HepG2 (cell line): ENCODE measurements around the gene MAPK11. TPM values are rescaled to one million over a fixed set of nuclear protein-coding genes. Genes with fewer than 3 reads are reported as not detected.

ENCODE experiments used
- ATAC-seq: fragments of 200-7000 bp; cut with Tn5 transposase; 3 replicates; pipeline ENCODE4 v1.9.1; 2020; ENCODE audit warnings: mild to moderate bottlenecking, moderate library complexity
- BruUV-seq: library from RNA; stranded (reverse); fragments of 400-500 nt; replicated peaks from 2 replicates; lab custom pipeline; 2021; lab: Mats Ljungman, UMichigan
- CTCF ChIA-PET: fragments of 300-600 bp; formaldehyde crosslinking; extraction: SDS; loops from one replicate; lab custom pipeline; 2021; ENCODE audit warnings: low total read pairs, inconsistent platforms, low intra/inter-chr PET ratio; lab: Yijun Ruan, JAX
- POLR2A ChIA-PET: fragments of 350-600 bp; sonication (Branson Sonifier 250); formaldehyde crosslinking; loops from one replicate; lab custom pipeline; 2020; ENCODE audit warnings: antibody characterized with exemption, inconsistent platforms; lab: Yijun Ruan, JAX
- DNase-seq: peaks from one replicate; pipeline ENCODE4 v3.0.0-alpha.2; 2015; ENCODE audit warnings: low spot score
- FAIRE-seq: peaks from 3 replicates; lab custom pipeline; 2011; peaks lifted over from hg19 to GRCh38; lab: Jason Lieb, UNC
- H2AFZ ChIP-seq: one replicate; pipeline ENCODE4 v1.6.1; 2011; ENCODE audit warnings: low read length, inconsistent platforms
- H3K27ac ChIP-seq: fragments of 300-600 bp; 3 replicates; pipeline ENCODE4 v1.8.0; 2011; ENCODE audit warnings: mixed run types, mild to moderate bottlenecking, mixed read lengths, low read length, inconsistent platforms; ENCODE audit not compliant: insufficient read depth; ENCODE audit errors: extremely low read length
- H3K27me3 ChIP-seq, 2 experiments: fragments of 200-600 bp in 1 of 2; 2 replicates in 1 of 2; 3 replicates in 1 of 2; pipeline versions ENCODE4 v1.6.0 to v1.8.0; 2011; ENCODE audit warnings: low read length in 2 of 2, mild to moderate bottlenecking in 2 of 2, moderate library complexity in 2 of 2, inconsistent platforms in 1 of 2; ENCODE audit not compliant: insufficient read depth in 2 of 2, control insufficient read depth in 1 of 2
- H3K36me3 ChIP-seq, 2 experiments: fragments of 200-600 bp in 1 of 2; replicated peaks in 1 of 2; 2 replicates in 1 of 2; 3 replicates in 1 of 2; pipeline versions ENCODE4 v1.5.1 to v1.8.0; 2011; ENCODE audit warnings: low read length in 2 of 2, inconsistent platforms in 1 of 2; ENCODE audit not compliant: insufficient read depth in 2 of 2, control insufficient read depth in 1 of 2
- H3K4me1 ChIP-seq: 2 replicates; pipeline ENCODE4 v1.5.1; 2012; ENCODE audit warnings: low read length, inconsistent platforms; ENCODE audit not compliant: insufficient read depth
- H3K4me2 ChIP-seq: 2 replicates; pipeline ENCODE4 v1.6.0; 2011; ENCODE audit warnings: low read depth, low read length, inconsistent platforms
- H3K4me3 ChIP-seq, 3 experiments: fragments of 200-600 bp in 1 of 3; sonication (generic), shearing (Covaris generic) in 1 of 3; replicated peaks in 1 of 3; 2 replicates each; pipeline ENCODE4 v1.5.1; 2011 to 2016; ENCODE audit warnings: low read length in 3 of 3, inconsistent platforms in 2 of 3, low read depth in 2 of 3, mild to moderate bottlenecking in 2 of 3, control low read depth in 1 of 3, mixed read lengths in 1 of 3; ENCODE audit not compliant: insufficient read depth in 1 of 3
- H3K79me2 ChIP-seq: one replicate; pipeline ENCODE4 v1.6.1; 2011; ENCODE audit warnings: low read length, inconsistent platforms; ENCODE audit not compliant: insufficient read depth
- H3K9ac ChIP-seq: 2 replicates; pipeline ENCODE4 v1.6.0; 2011; ENCODE audit warnings: mild to moderate bottlenecking, low read depth, low read length, inconsistent platforms; ENCODE audit not compliant: insufficient read depth
- H3K9me3 ChIP-seq: 2 replicates; pipeline ENCODE4 v1.5.1; 2012; ENCODE audit warnings: mild to moderate bottlenecking, low read length
- H4K20me1 ChIP-seq: 2 replicates; pipeline ENCODE4 v1.6.0; 2011; ENCODE audit warnings: inconsistent platforms, mild to moderate bottlenecking, low read length, moderate library complexity; ENCODE audit not compliant: insufficient read depth
- GABPA ChIP-seq, 2 experiments: IDR thresholded peaks; 2 replicates each; pipeline ENCODE4 v1.6.1; 2011 to 2016; ENCODE audit warnings: low read depth in 2 of 2, low read length in 1 of 2, missing biosample characterization in 1 of 2, missing genetic modification characterization in 1 of 2
- GMEB1 ChIP-seq: sonication (generic); formaldehyde crosslinking; IDR thresholded peaks from 2 replicates; pipeline ENCODE4 v1.5.1; 2020; ENCODE audit warnings: missing genetic modification reagents, mild to moderate bottlenecking, borderline replicate concordance
- HDAC6 ChIP-seq: fragments of 200-600 bp; sonication (generic); IDR thresholded peaks from 2 replicates; pipeline ENCODE4 v1.7.0; 2017; ENCODE audit warnings: mild to moderate bottlenecking, antibody characterized with exemption, low read length, low read depth
- HHEX ChIP-seq: IDR thresholded peaks from 2 replicates; pipeline ENCODE4 v1.6.1; 2016; ENCODE audit warnings: control low read depth
- IKZF1 ChIP-seq: fragments of 450-650 bp; IDR thresholded peaks from 2 replicates; pipeline ENCODE4 v1.7.1; 2016
- KAT7 ChIP-seq: IDR thresholded peaks from 2 replicates; pipeline ENCODE4 v1.6.1; 2018; ENCODE audit warnings: borderline replicate concordance, missing compliant biosample characterization
- RBFOX2 ChIP-seq: fragments of 200-400 bp; formaldehyde crosslinking; IDR thresholded peaks from 2 replicates; pipeline ENCODE4 v1.6.1; 2017; ENCODE audit warnings: low read depth, mild to moderate bottlenecking, low read length
- SYNCRIP ChIP-seq: fragments of 200-400 bp; formaldehyde crosslinking; IDR thresholded peaks from 2 replicates; pipeline ENCODE4 v1.6.1; 2018; ENCODE audit warnings: mild to moderate bottlenecking, low read depth, low read length; ENCODE audit not compliant: insufficient read depth
- ZNF703 ChIP-seq: sonication (generic); formaldehyde crosslinking; IDR thresholded peaks from 2 replicates; pipeline ENCODE4 v1.5.1; 2020; ENCODE audit warnings: missing genetic modification reagents, mild to moderate bottlenecking, moderate library complexity, borderline replicate concordance
- ZNF724P ChIP-seq: sonication (generic); formaldehyde crosslinking; IDR thresholded peaks from 2 replicates; pipeline ENCODE4 v1.8.0; 2022; ENCODE audit warnings: missing genetic modification reagents, borderline replicate concordance
- ZNF841 ChIP-seq: sonication (generic); formaldehyde crosslinking; IDR thresholded peaks from 2 replicates; pipeline ENCODE4 v1.8.1; 2023; ENCODE audit warnings: missing genetic modification reagents, borderline replicate concordance
- WGBS: methylation state at CpG from one replicate; pipeline ENCODE4 v1.1.6; 2017; ENCODE audit warnings: low lambda C conversion rate; 5-methylcytosine and 5-hydroxymethylcytosine counted together
- in situ Hi-C: cut with HindIII; loops from 2 replicates; pipeline ENCODE4 v1.10.0; 2017; ENCODE audit warnings: low pct_unique_long_range_greater_than_20kb; ENCODE audit not compliant: extremely low pct_ligation_motif_present
- intact Hi-C: fragments of 100-400 bp; cut with micrococcal nuclease; formaldehyde crosslinking; loops from one replicate; pipeline ENCODE4 v1.10.0; 2022; ENCODE audit not compliant: unreplicated experiment
- polyA plus RNA-seq, 8 experiments: library from polyadenylated mRNA; depleted of rRNA in 3 of 8; stranded (reverse) in 7 of 8; unstranded in 1 of 8; fragments of >200 nt; fragmentation: Illumina TruSeq in 4 of 8; extraction: Trizol in 4 of 8; gene quantifications; 2 replicates each; pipeline versions ENCODE4 v1.2.1 to v1.2.3, GENCODE V29; 2011 to 2016; ENCODE audit warnings: low read depth in 4 of 8, missing spikeins in 1 of 8, mixed read lengths in 1 of 8; ENCODE audit not compliant: insufficient read depth in 1 of 8
- total RNA-seq, 5 experiments: library from RNA; depleted of rRNA; stranded (reverse); fragments of >200 nt; fragmentation: Illumina TruSeq; extraction: Trizol; gene quantifications; 2 replicates each; pipeline ENCODE4 v1.2.3, GENCODE V29; 2016; ENCODE audit warnings: low read depth in 1 of 5

MAPK11 gene
- total and polyA plus RNA-seq, 2 of the 13 experiments (the other 11 are each of a cell fraction or from before 2014, with no cell fraction given) = 0.15 to 0.17 TPM

- BruUV-seq = no TSS peak
- FAIRE-seq = no peak
- peak overlapping the region; percentile 33; the same call in 1 of the 2 replicates for H3K9ac ChIP-seq
Observed at GRCh38 chr22:50302564-50302963, 32.4 kb upstream of the MAPK11 start.

GRCh38 chr22:50302041-50302541, 31.9 kb upstream of the MAPK11 start:
- FAIRE-seq = no peak
- H3K4me1 ChIP-seq = peaks cover 75% of the 10 kb centered on the region
- in situ Hi-C loops (no loop called here), intact Hi-C loops (no loop called here)
- no peak overlapping the region for H3K9ac ChIP-seq
- H3K4me2 ChIP-seq = no peak overlapping the region; the same call in 1 of the 2 replicates
- no peaks in the 10 kb centered on the region for H3K27me3 ChIP-seq
- BruUV-seq = no TSS peak
- no peak for ATAC-seq
- H3K4me3 ChIP-seq = no peak overlapping the region
- no peak overlapping the region for H2AFZ ChIP-seq
- H4K20me1 ChIP-seq = peaks cover 7% of the 10 kb centered on the region; the same call in 1 of the 2 replicates
- peaks cover 78% of the 10 kb centered on the region for H3K79me2 ChIP-seq
- ChIA-PET POLR2A (interaction anchor here (1.0 to 6.7 kb wide), 2 partner anchors 9 to 14 kb away, joined by 3 to 126 read pairs; no protein-coding TSS in a partner anchor), CTCF (no interaction called here)
- H3K9me3 ChIP-seq = no peaks in the 10 kb centered on the region
- no peak for DNase-seq
- WGBS = 52% methylated on average over 2 of the region's 9 CpGs
- H3K36me3 ChIP-seq = peaks cover 0 to 2% of the 10 kb centered on the region in 2 experiments; a peak in 1 of 5 replicates
- H3K27ac ChIP-seq = no peak overlapping the region
- no peak for TF ChIP-seq GMEB1 (CRISPR knock-in tag)
- TF ChIP-seq ZNF724P (CRISPR knock-in tag) = no peak
- no peak for TF ChIP-seq HHEX (CRISPR knock-in tag)
- TF ChIP-seq IKZF1 = no peak
- TF ChIP-seq SYNCRIP = no peak
- TF ChIP-seq HDAC6 = no peak
- TF ChIP-seq ZNF703 (CRISPR knock-in tag) = no peak
- TF ChIP-seq GABPA (IDR thresholded peaks at IDR 0.05; ENCODE audit: low read depth, low read length) = no peak
- no peak for TF ChIP-seq GABPA (CRISPR knock-in tag; IDR thresholded peaks at IDR 0.05; ENCODE audit: low read depth)
- TF ChIP-seq KAT7 (CRISPR knock-in tag) = no peak

More at GRCh38 chr22:50302564-50302963, 32.4 kb upstream of the MAPK11 start:
- Histone ChIP-seq H3K9me3 (no peaks in the 10 kb centered on the region), H3K27me3 (no peaks in the 10 kb centered on the region), H2AFZ (no peak overlapping the region)
- no CpG with 5 or more reads among the region's 5 CpGs for WGBS
- intact Hi-C loops = no loop called here
- TF ChIP-seq ZNF841 (CRISPR knock-in tag) = no peak
- TF ChIP-seq RBFOX2 = 0 out of 2 replicates have a peak, but pooled peaks have one; percentile 20
- TF ChIP-seq, all 625 proteins: peak for 1
- H3K4me1 ChIP-seq = peaks cover 70% of the 10 kb centered on the region
- in situ Hi-C loops = no loop called here
- ChIA-PET CTCF (no interaction called here), POLR2A (interaction anchor here (1.0 to 6.7 kb wide), 2 partner anchors 10 to 13 kb away, joined by 3 to 126 read pairs; no protein-coding TSS in a partner anchor)
- H3K36me3 ChIP-seq = peaks cover 0 to 2% of the 10 kb centered on the region in 2 experiments; a peak in 1 of 5 replicates
- no peak overlapping the region for H3K4me2 ChIP-seq
- peaks cover 7% of the 10 kb centered on the region; the same call in 1 of the 2 replicates for H4K20me1 ChIP-seq
- ATAC-seq = no peak
- no peak overlapping the region for H3K4me3 ChIP-seq
- no peak overlapping the region for H3K27ac ChIP-seq
- no peak for DNase-seq
- peaks cover 74% of the 10 kb centered on the region for H3K79me2 ChIP-seq
